DND-41 (cell line): ENCODE measurements around the gene TEX2.

Source experiments
- ATAC-seq: fragments of 200-7000 bp; cut with Tn5 transposase; 3 replicates; pipeline ENCODE4 v1.9.1; 2021; ENCODE audit warnings: low read depth; ENCODE audit not compliant: insufficient read depth
- DNase-seq: peaks from one replicate; pipeline ENCODE4 v3.0.0-alpha.2; 2020
- H2AFZ ChIP-seq: 2 replicates; pipeline ENCODE4 v1.6.0; 2012; ENCODE audit warnings: low read depth, low read length
- H3K27ac ChIP-seq: 2 replicates; pipeline ENCODE4 v1.5.1; 2012; ENCODE audit warnings: low read length, inconsistent platforms
- H3K27me3 ChIP-seq: fragments of 200-600 bp; sonication (generic); 2 replicates; pipeline ENCODE4 v1.6.0; 2012; ENCODE audit warnings: low read length, mild to moderate bottlenecking, inconsistent platforms; ENCODE audit not compliant: insufficient read depth, poor library complexity
- H3K36me3 ChIP-seq: 2 replicates; pipeline ENCODE4 v1.5.1; 2012; ENCODE audit warnings: low read length, inconsistent platforms; ENCODE audit not compliant: insufficient read depth
- H3K4me1 ChIP-seq: 2 replicates; pipeline ENCODE4 v1.5.1; 2012; ENCODE audit warnings: mild to moderate bottlenecking, low read length; ENCODE audit not compliant: insufficient read depth
- H3K4me2 ChIP-seq: 2 replicates; pipeline ENCODE4 v1.6.0; 2012; ENCODE audit warnings: mild to moderate bottlenecking, moderate library complexity, low read length, inconsistent platforms; ENCODE audit not compliant: insufficient read depth
- H3K4me3 ChIP-seq, 2 experiments: fragments of 200-600 bp in 1 of 2; shearing (Covaris generic) in 1 of 2; 2 replicates each; pipeline ENCODE4 v1.5.1; 2012 to 2016; ENCODE audit warnings: inconsistent platforms in 2 of 2, low read length in 2 of 2, mild to moderate bottlenecking in 2 of 2, low read depth in 1 of 2, moderate library complexity in 1 of 2
- H3K79me2 ChIP-seq: 2 replicates; pipeline ENCODE4 v1.6.0; 2012; ENCODE audit warnings: low read length, inconsistent platforms; ENCODE audit not compliant: insufficient read depth
- H3K9ac ChIP-seq: 2 replicates; pipeline ENCODE4 v1.6.0; 2012; ENCODE audit warnings: low read depth, mild to moderate bottlenecking, inconsistent platforms, low read length, moderate library complexity
- H3K9me3 ChIP-seq: 2 replicates; pipeline ENCODE4 v1.5.1; 2012; ENCODE audit warnings: low read length, moderate library complexity, mild to moderate bottlenecking, inconsistent platforms; ENCODE audit not compliant: insufficient read depth, severe bottlenecking
- H4K20me1 ChIP-seq: 2 replicates; pipeline ENCODE4 v1.6.0; 2012; ENCODE audit warnings: low read length; ENCODE audit not compliant: insufficient read depth
- EZH2 ChIP-seq: IDR thresholded peaks from 3 replicates; pipeline ENCODE4 v1.6.1; 2012; ENCODE audit warnings: borderline replicate concordance, low read depth, mild to moderate bottlenecking, moderate library complexity, low read length, inconsistent platforms; ENCODE audit not compliant: severe bottlenecking
- TF ChIP-seq, protein P1 (sequence below): IDR thresholded peaks from 2 replicates; pipeline ENCODE4 v1.5.1; 2012; ENCODE audit warnings: borderline replicate concordance, low read length, moderate library complexity, mild to moderate bottlenecking; ENCODE audit not compliant: poor library complexity, severe bottlenecking; ENCODE audit errors: extremely low read depth

The TEX2 gene

DNA sequence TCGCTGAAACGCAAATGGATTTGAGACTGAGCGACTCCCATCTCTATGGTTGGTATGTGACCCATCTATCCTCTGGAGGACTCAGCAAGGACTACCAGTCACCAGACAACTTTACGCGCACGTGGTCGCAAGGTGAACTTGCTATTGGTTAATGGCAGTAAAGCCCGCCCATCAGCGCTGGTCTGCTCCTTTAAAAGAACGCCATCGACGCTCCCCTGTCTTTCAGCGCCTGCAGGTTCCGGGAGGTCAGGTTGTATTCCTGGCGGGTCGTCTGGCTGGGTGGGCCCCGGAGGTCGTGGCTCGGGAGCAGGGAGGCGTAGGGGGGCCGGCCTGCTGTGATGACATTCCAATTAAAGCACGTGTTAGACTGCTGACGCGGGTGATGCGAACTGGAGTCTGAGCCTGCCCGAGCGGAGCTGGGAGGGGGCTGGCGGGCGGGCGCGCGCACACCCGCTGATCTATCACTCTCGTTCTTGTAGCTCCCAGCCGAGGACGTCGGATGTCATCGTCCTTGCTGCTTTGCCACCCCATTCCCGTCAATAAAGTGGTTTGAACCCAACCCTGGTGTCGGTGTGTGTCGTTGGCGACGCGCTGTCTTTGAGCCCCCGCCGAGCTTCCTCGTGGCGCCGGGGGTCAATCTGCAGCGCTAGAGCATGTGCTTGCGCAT is 117.2 kb downstream of the TEX2 start:
- Histone ChIP-seq H3K9ac (peak overlapping the region; percentile 81), H3K4me3 (peak overlapping the region; percentile 73 to 74), H3K27me3 (no peaks in the 10 kb centered on the region), H3K4me2 (peak overlapping the region; percentile 82), H4K20me1 (0 out of 2 replicates have a peak, but pooled peaks cover 5% of the 10 kb centered on the region), H3K36me3 (peaks cover 25% of the 10 kb centered on the region), H2AFZ (peak overlapping the region; percentile 81), H3K79me2 (peaks cover 17% of the 10 kb centered on the region), H3K27ac (peak overlapping the region; percentile 86), H3K4me1 (peaks cover 20% of the 10 kb centered on the region), H3K9me3 (no peaks in the 10 kb centered on the region)
- peak; percentile 98 for DNase-seq
- peak; percentile 93 for ATAC-seq
- TF ChIP-seq, protein P1, sequence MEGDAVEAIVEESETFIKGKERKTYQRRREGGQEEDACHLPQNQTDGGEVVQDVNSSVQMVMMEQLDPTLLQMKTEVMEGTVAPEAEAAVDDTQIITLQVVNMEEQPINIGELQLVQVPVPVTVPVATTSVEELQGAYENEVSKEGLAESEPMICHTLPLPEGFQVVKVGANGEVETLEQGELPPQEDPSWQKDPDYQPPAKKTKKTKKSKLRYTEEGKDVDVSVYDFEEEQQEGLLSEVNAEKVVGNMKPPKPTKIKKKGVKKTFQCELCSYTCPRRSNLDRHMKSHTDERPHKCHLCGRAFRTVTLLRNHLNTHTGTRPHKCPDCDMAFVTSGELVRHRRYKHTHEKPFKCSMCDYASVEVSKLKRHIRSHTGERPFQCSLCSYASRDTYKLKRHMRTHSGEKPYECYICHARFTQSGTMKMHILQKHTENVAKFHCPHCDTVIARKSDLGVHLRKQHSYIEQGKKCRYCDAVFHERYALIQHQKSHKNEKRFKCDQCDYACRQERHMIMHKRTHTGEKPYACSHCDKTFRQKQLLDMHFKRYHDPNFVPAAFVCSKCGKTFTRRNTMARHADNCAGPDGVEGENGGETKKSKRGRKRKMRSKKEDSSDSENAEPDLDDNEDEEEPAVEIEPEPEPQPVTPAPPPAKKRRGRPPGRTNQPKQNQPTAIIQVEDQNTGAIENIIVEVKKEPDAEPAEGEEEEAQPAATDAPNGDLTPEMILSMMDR, result no peak
- TF ChIP-seq EZH2, result no peak

DNA sequence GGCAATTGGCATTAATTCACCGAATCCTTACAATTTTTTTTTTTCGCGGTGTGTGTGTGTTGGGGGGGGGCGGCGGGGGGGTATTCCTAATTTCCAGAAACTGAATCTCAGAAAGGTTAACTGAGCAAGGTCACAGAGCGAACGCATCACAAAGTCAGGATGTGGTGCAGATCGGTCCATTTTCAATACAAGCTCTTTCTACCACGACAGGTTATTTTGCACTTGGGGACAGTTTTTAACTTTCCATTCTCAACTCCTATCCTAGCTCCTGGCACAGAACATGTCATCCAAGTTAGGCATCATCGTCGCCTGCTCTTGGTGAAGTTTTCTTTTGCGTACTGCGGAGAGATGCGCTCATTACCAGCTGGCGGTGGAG is 117.7 kb downstream of the TEX2 start:
- H3K4me2 ChIP-seq, result peak overlapping the region; percentile 82
- no peak for TF ChIP-seq EZH2
- TF ChIP-seq, protein P1, result peak; percentile 9
- peaks cover 25% of the 10 kb centered on the region for H3K36me3 ChIP-seq
- no peaks in the 10 kb centered on the region for H3K9me3 ChIP-seq
- peaks cover 17% of the 10 kb centered on the region for H3K79me2 ChIP-seq
- ATAC-seq (no peak; the same call in 2 of the 3 replicates), DNase-seq (no peak)
- peak overlapping the region; percentile 81 for H2AFZ ChIP-seq
- H3K9ac ChIP-seq, result peak overlapping the region; percentile 52
- H3K27ac ChIP-seq, result peak overlapping the region; percentile 78
- H3K27me3 ChIP-seq, result no peaks in the 10 kb centered on the region
- peak overlapping the region; percentile 37 to 73 for H3K4me3 ChIP-seq
- H3K4me1 ChIP-seq, result peaks cover 20% of the 10 kb centered on the region
- H4K20me1 ChIP-seq, result 0 out of 2 replicates have a peak, but pooled peaks cover 5% of the 10 kb centered on the region

DNA sequence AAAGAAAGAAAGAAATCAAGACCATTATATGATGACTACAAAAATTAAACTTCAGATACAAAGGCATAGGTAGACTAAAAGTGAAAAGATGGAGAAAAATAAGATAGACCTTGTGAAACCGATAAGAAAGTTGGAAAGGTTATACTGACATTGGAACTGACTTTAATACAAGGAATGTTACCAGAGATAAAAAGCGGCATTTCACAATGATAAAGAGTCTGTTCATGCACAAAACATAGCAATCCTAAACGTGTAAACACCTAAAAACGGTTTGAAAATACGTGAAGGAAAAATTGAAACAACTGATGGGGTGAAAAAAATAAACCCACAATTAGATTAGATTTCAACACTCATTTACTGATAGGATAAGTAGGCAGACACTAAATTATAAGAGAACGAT is 123.5 kb downstream of the TEX2 start:
- Histone ChIP-seq H4K20me1 (no peaks in the 10 kb centered on the region), H3K9ac (no peak overlapping the region), H3K4me1 (peaks cover 3% of the 10 kb centered on the region; the same call in 1 of the 2 replicates), H3K27ac (no peak overlapping the region), H3K79me2 (no peaks in the 10 kb centered on the region), H2AFZ (no peak overlapping the region), H3K4me2 (no peak overlapping the region), H3K4me3 (no peak overlapping the region), H3K27me3 (no peaks in the 10 kb centered on the region), H3K36me3 (no peaks in the 10 kb centered on the region), H3K9me3 (no peaks in the 10 kb centered on the region)
- ATAC-seq (no peak), DNase-seq (no peak)
- TF ChIP-seq EZH2, result no peak
- TF ChIP-seq, protein P1, result no peak
